Measurements from ENCODE around the gene PDE6G.

Gene PDE6G

DNA sequence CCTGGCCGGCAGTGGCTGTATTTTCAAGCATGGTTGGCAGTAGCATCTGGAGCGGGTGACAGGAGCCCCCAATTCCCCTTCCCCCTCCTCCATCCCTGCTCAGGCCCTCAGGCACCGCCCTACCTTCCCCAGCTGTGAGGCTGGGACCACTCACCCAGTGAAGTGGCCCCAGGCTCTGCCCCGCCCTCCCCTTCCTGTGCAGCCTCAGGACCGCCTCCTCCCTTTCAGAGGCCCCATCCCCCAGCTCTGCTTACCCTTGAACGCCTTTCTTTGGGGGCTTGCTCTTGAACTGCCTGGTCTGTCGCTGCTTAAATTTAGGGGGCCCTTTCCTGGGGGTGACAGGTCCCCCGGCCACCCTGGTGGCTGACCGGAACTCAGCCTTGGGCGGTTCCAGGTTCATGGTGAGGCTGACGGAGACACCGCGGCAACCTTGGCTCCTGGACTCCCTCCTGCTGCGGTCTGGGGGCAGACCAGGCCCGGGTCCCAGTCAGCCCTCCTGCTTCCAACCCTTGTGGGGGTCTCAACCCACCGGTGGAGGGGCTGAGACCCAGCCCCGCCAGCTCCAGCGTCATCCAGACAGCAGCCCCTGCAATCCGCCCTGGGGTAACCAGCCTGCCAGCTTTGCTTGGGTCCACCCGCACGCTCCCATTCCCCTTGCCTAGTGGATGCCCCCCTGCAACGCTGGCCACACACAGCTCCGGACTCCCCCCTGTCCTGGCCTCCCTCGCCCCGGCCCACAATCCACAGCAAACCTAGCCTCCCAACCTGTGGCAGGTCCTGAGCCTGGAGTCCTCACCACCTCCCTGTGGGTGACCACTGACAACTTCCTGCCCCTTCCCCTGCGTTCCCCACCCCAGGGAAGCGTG is 3.2 kb downstream of the PDE6G start:
- Mint-ChIP-seq H3K9me3 (no peaks in the 10 kb centered on the region), H3K27me3 (peaks cover 11% of the 10 kb centered on the region), H3K4me1 (peaks cover 13% of the 10 kb centered on the region), H3K27ac (no peak overlapping the region), H3K4me3 (peak overlapping the region; percentile 70), H3K36me3 (no peaks in the 10 kb centered on the region)

- Mint-ChIP-seq H3K4me3 (peak overlapping the region; percentile 9), H3K9me3 (no peaks in the 10 kb centered on the region), H3K4me1 (peaks cover 13% of the 10 kb centered on the region), H3K27me3 (peaks cover 13% of the 10 kb centered on the region), H3K36me3 (no peaks in the 10 kb centered on the region), H3K27ac (no peak overlapping the region)
Observed at GRCh38 chr17:81651692-81652091, 4.7 kb downstream of the PDE6G start.

DNA sequence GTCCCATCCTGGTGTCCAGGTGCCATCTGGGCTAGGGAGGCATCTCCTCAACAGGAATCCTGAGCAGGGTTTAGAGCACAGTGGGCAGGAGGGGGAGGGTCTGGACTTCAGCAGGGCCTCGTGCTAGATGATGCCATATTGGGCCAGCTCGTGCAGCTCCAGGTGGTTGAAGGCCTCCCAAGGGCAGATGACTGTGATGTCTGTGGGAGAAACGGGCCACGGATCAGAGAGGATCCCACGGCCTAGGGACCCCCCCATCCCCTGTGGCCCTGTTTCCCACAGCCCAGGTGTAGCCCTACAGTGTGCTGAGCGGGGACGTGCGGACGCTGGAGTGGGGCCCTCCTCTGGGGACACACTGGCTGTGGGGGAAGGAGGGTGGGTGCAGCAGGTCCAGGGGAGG is 5.4 kb downstream of the PDE6G start:
- no peak overlapping the region for H3K27ac Mint-ChIP-seq
- peaks cover 13% of the 10 kb centered on the region for H3K4me1 Mint-ChIP-seq
- H3K4me3 Mint-ChIP-seq, result no peak overlapping the region
- no peaks in the 10 kb centered on the region for H3K9me3 Mint-ChIP-seq
- no peaks in the 10 kb centered on the region for H3K36me3 Mint-ChIP-seq
- peaks cover 13% of the 10 kb centered on the region for H3K27me3 Mint-ChIP-seq

GRCh38 chr17:81648707-81649085 is 7.6 kb downstream of the PDE6G start:
- Mint-ChIP-seq H3K27ac (no peak overlapping the region), H3K4me1 (peaks cover 11% of the 10 kb centered on the region), H3K9me3 (no peaks in the 10 kb centered on the region), H3K36me3 (no peaks in the 10 kb centered on the region), H3K4me3 (no peak overlapping the region), H3K27me3 (peaks cover 13% of the 10 kb centered on the region)

GRCh38 chr17:81648013-81648706 is 8.2 kb downstream of the PDE6G start:
- Mint-ChIP-seq H3K36me3 (no peaks in the 10 kb centered on the region), H3K27me3 (peaks cover 13% of the 10 kb centered on the region), H3K9me3 (no peaks in the 10 kb centered on the region), H3K27ac (no peak overlapping the region), H3K4me1 (peaks cover 6% of the 10 kb centered on the region), H3K4me3 (no peak overlapping the region)

DNA sequence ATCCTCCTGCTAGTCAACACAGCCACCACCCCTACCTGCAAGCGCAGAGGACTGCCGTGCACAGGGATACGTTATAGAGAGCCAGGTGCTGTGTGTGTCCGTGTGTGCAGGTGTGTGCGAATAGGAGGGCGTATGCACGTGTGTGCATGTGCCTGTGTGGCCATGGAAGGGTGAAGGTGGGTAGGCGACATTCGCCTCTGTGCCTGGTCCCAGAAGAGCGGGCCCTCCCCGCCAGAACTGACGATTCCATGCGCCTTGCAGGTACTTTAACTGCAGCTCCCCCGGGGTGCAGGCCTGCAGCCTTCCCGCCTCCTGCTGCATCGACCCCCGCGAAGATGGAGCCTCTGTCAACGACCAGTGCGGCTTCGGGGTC is 8.7 kb downstream of the PDE6G start:
- Mint-ChIP-seq H3K36me3 (no peaks in the 10 kb centered on the region), H3K9me3 (no peaks in the 10 kb centered on the region), H3K27me3 (peaks cover 13% of the 10 kb centered on the region), H3K27ac (no peak overlapping the region), H3K4me3 (no peak overlapping the region), H3K4me1 (peaks cover 3% of the 10 kb centered on the region)

GRCh38 chr17:81646869-81647600 is 9.3 kb downstream of the PDE6G start:
- Mint-ChIP-seq H3K9me3 (no peaks in the 10 kb centered on the region), H3K27ac (no peak overlapping the region), H3K27me3 (peaks cover 13% of the 10 kb centered on the region), H3K36me3 (no peaks in the 10 kb centered on the region), H3K4me3 (no peak overlapping the region), H3K4me1 (peaks cover 3% of the 10 kb centered on the region)

GRCh38 chr17:81644976-81645952 is 11.1 kb downstream of the PDE6G start:
- H3K27ac Mint-ChIP-seq, result no peak overlapping the region
- H3K4me3 Mint-ChIP-seq, result no peak overlapping the region
- H3K4me1 Mint-ChIP-seq, result no peaks in the 10 kb centered on the region
- no peaks in the 10 kb centered on the region for H3K9me3 Mint-ChIP-seq
- peaks cover 10% of the 10 kb centered on the region for H3K27me3 Mint-ChIP-seq
- H3K36me3 Mint-ChIP-seq, result no peaks in the 10 kb centered on the region

DNA sequence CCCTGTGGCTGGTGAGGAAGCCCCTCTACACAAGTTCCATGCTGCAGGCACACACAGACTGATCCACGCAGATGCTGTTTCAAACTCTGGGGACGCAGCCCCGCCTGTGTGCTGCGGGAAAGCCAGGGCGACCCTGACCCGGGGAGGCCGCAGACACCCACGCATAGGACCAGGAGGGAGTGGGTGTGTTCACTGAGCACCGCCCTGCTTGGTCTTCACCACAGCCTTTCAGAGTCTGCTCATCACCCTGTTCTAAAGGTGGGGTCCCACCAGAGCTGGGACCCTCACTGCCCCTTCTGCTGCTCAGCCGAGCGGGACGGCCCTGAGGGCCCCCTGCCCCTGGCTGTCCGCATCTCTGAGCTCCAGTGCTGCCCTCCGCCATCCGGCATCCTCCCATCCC is 11.8 kb downstream of the PDE6G start:
- H3K4me3 Mint-ChIP-seq, result no peak overlapping the region
- peaks cover 7% of the 10 kb centered on the region for H3K27me3 Mint-ChIP-seq
- H3K4me1 Mint-ChIP-seq, result no peaks in the 10 kb centered on the region
- no peak overlapping the region for H3K27ac Mint-ChIP-seq
- H3K36me3 Mint-ChIP-seq, result no peaks in the 10 kb centered on the region
- H3K9me3 Mint-ChIP-seq, result no peaks in the 10 kb centered on the region

GRCh38 chr17:81641825-81642489 is 14.4 kb downstream of the PDE6G start:
- H3K4me3 Mint-ChIP-seq, result no peak overlapping the region
- peaks cover 3% of the 10 kb centered on the region for H3K4me1 Mint-ChIP-seq
- no peaks in the 10 kb centered on the region for H3K36me3 Mint-ChIP-seq
- no peaks in the 10 kb centered on the region for H3K9me3 Mint-ChIP-seq
- H3K27ac Mint-ChIP-seq, result no peak overlapping the region
- H3K27me3 Mint-ChIP-seq, result peaks cover 2% of the 10 kb centered on the region

DNA sequence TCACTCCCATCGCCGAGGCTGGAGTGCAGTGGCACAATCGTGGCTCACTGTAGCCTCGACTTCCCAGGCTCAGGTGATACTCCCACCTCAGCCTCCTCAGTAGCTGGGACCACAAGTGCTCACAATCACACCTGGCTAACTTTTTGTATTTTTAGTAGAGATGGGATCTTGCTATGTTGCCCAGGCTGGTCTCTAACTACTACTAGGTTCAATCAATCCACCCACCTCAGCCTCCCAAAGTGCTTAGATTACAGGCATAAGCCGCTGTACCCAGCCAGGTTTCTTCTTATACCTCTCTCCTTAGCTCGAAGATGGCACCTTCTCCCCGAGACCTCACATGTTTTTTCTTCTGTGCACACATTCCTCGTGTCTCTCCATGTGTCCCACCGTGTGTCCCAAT is 16.3 kb downstream of the PDE6G start:
- H3K36me3 Mint-ChIP-seq, result peaks cover 3% of the 10 kb centered on the region
- H3K4me3 Mint-ChIP-seq, result no peak overlapping the region
- H3K27me3 Mint-ChIP-seq, result no peaks in the 10 kb centered on the region

DNA sequence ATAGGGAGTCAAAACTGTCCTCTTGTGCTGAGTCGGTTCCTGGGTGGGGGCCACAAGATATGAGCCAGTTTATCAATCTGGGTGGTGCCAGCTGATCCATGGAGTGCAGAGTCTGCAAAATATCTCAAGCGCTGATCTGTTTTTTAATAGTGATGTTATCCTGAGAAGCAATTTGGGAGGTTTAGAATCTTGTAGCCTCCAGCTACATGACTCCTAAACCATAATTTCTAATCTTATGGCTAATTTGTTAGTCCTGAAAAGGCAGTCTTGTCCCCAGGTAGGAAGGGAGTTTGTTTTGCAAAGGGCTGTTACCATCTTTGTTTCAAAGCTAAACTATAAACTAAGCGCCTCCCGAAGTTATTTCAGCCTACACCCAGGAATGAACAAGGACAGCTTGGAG is 17.7 kb downstream of the PDE6G start:
- Mint-ChIP-seq H3K4me1 (peaks cover 13% of the 10 kb centered on the region), H3K4me3 (no peak overlapping the region), H3K36me3 (peaks cover 3% of the 10 kb centered on the region), H3K27ac (peak overlapping the region; percentile 51), H3K27me3 (no peaks in the 10 kb centered on the region), H3K9me3 (no peaks in the 10 kb centered on the region)

More for the DNA sequence above, 16.3 kb downstream of the PDE6G start:
- Mint-ChIP-seq H3K9me3 (no peaks in the 10 kb centered on the region), H3K4me1 (peaks cover 13% of the 10 kb centered on the region), H3K27ac (no peak overlapping the region)

GRCh38 chr17:81636505-81637288 is 19.6 kb downstream of the PDE6G start, which contains the start of the genes NPLOC4 and TSPAN10:
NPLOC4 (minus strand) TSS chr17:81637112; CDS start chr17:81636930, 182 bp downstream.
TSPAN10 (plus strand) TSS chr17:81637196; CDS start chr17:81642413, 5,217 bp downstream.
- peaks cover 18% of the 10 kb centered on the region for H3K4me1 Mint-ChIP-seq
- no peaks in the 10 kb centered on the region for H3K9me3 Mint-ChIP-seq
- H3K27ac Mint-ChIP-seq, result peak within 1 kb of the TSS; percentile 96
- H3K4me3 Mint-ChIP-seq, result peak within 1 kb of the TSS; percentile 99
- no peaks in the 10 kb centered on the region for H3K27me3 Mint-ChIP-seq
- H3K36me3 Mint-ChIP-seq, result peaks cover 6% of the 10 kb centered on the region

Measured in activated naive CD4-positive, alpha-beta T cell treated with anti-CD3 and anti-CD28 coated beads, Interleukin-2, amount 50 U/mL, for 24 hours (primary cell).